WTC11 (cell line): ENCODE results near the gene DMRTB1. TPM values are rescaled to one million over a fixed set of nuclear protein-coding genes. Genes with fewer than 3 reads are reported as not detected.

Experiments
- ATAC-seq: fragments of 200-7000 bp; cut with Tn5 transposase; 2 replicates; pipeline ENCODE4 v1.10.0; 2021; ENCODE audit warnings: mild to moderate bottlenecking, moderate library complexity
- CTCF ChIA-PET: fragments of 300-600 bp; sonication (Branson Sonifier 250); formaldehyde crosslinking; loops from one replicate; lab custom pipeline; 2021; ENCODE audit warnings: antibody characterized with exemption; lab: Charles Lee
- POLR2A ChIA-PET: fragments of 350-600 bp; sonication (Branson Sonifier 250); formaldehyde crosslinking; loops from one replicate; lab custom pipeline; 2021; ENCODE audit warnings: antibody characterized with exemption; lab: Charles Lee
- DNase-seq: peaks from one replicate; pipeline ENCODE4 v3.0.0; 2021; ENCODE audit warnings: low spot score
- H3K27ac Mint-ChIP-seq: 2 replicates; pipeline ENCODE4 v1.8.0; 2021; ENCODE audit warnings: mixed read lengths
- H3K27me3 Mint-ChIP-seq: 2 replicates; pipeline ENCODE4 v1.8.0; 2021; ENCODE audit warnings: low read depth, mild to moderate bottlenecking, moderate library complexity, mixed read lengths
- H3K36me3 Mint-ChIP-seq: 2 replicates; pipeline ENCODE4 v1.8.0; 2021; ENCODE audit warnings: mixed read lengths
- H3K4me1 Mint-ChIP-seq: 2 replicates; pipeline ENCODE4 v1.8.0; 2022; ENCODE audit warnings: mixed read lengths
- H3K4me3 Mint-ChIP-seq: 2 replicates; pipeline ENCODE4 v1.8.0; 2021; ENCODE audit warnings: mild to moderate bottlenecking, moderate library complexity, mixed read lengths
- H3K9me3 Mint-ChIP-seq: 2 replicates; pipeline ENCODE4 v1.8.0; 2021; ENCODE audit warnings: mixed read lengths
- ARID4B ChIP-seq: sonication (generic); formaldehyde crosslinking; IDR thresholded peaks from 2 replicates; pipeline ENCODE4 v1.8.0; 2023; ENCODE audit warnings: missing genetic modification reagents, mild to moderate bottlenecking, borderline replicate concordance
- ATF1 ChIP-seq: sonication (generic); formaldehyde crosslinking; IDR thresholded peaks from 2 replicates; pipeline ENCODE4 v1.8.1; 2023; ENCODE audit warnings: mild to moderate bottlenecking, moderate library complexity, missing genetic modification reagents
- E2F5 ChIP-seq: sonication (generic); formaldehyde crosslinking; IDR thresholded peaks from 2 replicates; pipeline ENCODE4 v1.8.1; 2022; ENCODE audit warnings: mild to moderate bottlenecking, moderate library complexity, missing genetic modification reagents
- ELF4 ChIP-seq: sonication (generic); formaldehyde crosslinking; IDR thresholded peaks from 2 replicates; pipeline ENCODE4 v1.8.1; 2022; ENCODE audit warnings: low read depth, mild to moderate bottlenecking, moderate library complexity, missing genetic modification reagents
- EMX1 ChIP-seq: fragments of 250-450 bp; sonication (Bioruptor Pico); IDR thresholded peaks from 2 replicates; pipeline ENCODE4 v1.8.0; 2021; ENCODE audit warnings: mild to moderate bottlenecking
- ETV6 ChIP-seq: sonication (generic); formaldehyde crosslinking; IDR thresholded peaks from 2 replicates; pipeline ENCODE4 v1.8.1; 2022; ENCODE audit warnings: mild to moderate bottlenecking, missing genetic modification reagents
- FOXK1 ChIP-seq: sonication (generic); formaldehyde crosslinking; IDR thresholded peaks from 2 replicates; pipeline ENCODE4 v1.8.0; 2022; ENCODE audit warnings: mild to moderate bottlenecking, moderate library complexity, missing genetic modification reagents
- OVOL2 ChIP-seq: fragments of 250-450 bp; sonication (Bioruptor Pico); IDR thresholded peaks from 2 replicates; pipeline ENCODE4 v1.9.0; 2021; ENCODE audit warnings: mild to moderate bottlenecking, borderline replicate concordance
- PREB ChIP-seq: sonication (generic); formaldehyde crosslinking; IDR thresholded peaks from 2 replicates; pipeline ENCODE4 v1.8.1; 2022; ENCODE audit warnings: mild to moderate bottlenecking, missing genetic modification reagents, moderate library complexity, borderline replicate concordance
- RELA ChIP-seq: sonication (generic); formaldehyde crosslinking; IDR thresholded peaks from 2 replicates; pipeline ENCODE4 v1.8.1; 2022; ENCODE audit warnings: missing genetic modification reagents, mild to moderate bottlenecking, borderline replicate concordance
- RORB ChIP-seq: fragments of 250-450 bp; sonication (Bioruptor Pico); IDR thresholded peaks from 2 replicates; pipeline ENCODE4 v1.9.0; 2021; ENCODE audit warnings: mild to moderate bottlenecking
- SMAD3 ChIP-seq: sonication (generic); formaldehyde crosslinking; IDR thresholded peaks from 2 replicates; pipeline ENCODE4 v1.8.0; 2022; ENCODE audit warnings: missing genetic modification reagents, mild to moderate bottlenecking, borderline replicate concordance
- TCF7 ChIP-seq: sonication (generic); formaldehyde crosslinking; IDR thresholded peaks from 2 replicates; pipeline ENCODE4 v1.8.0; 2022; ENCODE audit warnings: mild to moderate bottlenecking, low read depth, missing genetic modification reagents, moderate library complexity
- ZMAT4 ChIP-seq: fragments of 250-450 bp; sonication (Bioruptor Pico); IDR thresholded peaks from 2 replicates; pipeline ENCODE4 v1.9.0; 2021; ENCODE audit warnings: mild to moderate bottlenecking
- total RNA-seq: library from RNA; stranded (reverse); gene quantifications from 3 replicates; pipeline ENCODE4 v1.2.3, GENCODE V29; 2021
- TF ChIP-seq, protein P1 (sequence below): sonication (generic); formaldehyde crosslinking; conservative IDR thresholded peaks from 2 replicates; pipeline ENCODE4 v1.8.1; 2023; ENCODE audit warnings: mild to moderate bottlenecking, low read depth, missing genetic modification reagents, moderate library complexity
- TF ChIP-seq, protein P2 (sequence below): fragments of 250-450 bp; sonication (Bioruptor Pico); conservative IDR thresholded peaks from 2 replicates; pipeline ENCODE4 v1.9.0; 2021; ENCODE audit warnings: mild to moderate bottlenecking
- TF ChIP-seq, protein P3 (sequence below): sonication (generic); formaldehyde crosslinking; IDR thresholded peaks from 2 replicates; pipeline ENCODE4 v1.8.0; 2022; ENCODE audit warnings: mild to moderate bottlenecking, missing genetic modification reagents

The DMRTB1 gene
- total RNA-seq, 1 experiment from 2014 or later = 0.17 TPM

- no peaks in the 10 kb centered on the region for H3K27me3 Mint-ChIP-seq
- no peaks in the 10 kb centered on the region for H3K36me3 Mint-ChIP-seq
- ATAC-seq (no peak), DNase-seq (no peak)
- H3K9me3 Mint-ChIP-seq = no peaks in the 10 kb centered on the region
- TF ChIP-seq ELF4 = no peak
- no peak for TF ChIP-seq EMX1
- TF ChIP-seq FOXK1 (CRISPR knock-in tag) = no peak
- no peak for TF ChIP-seq E2F5
- TF ChIP-seq OVOL2 (CRISPR knock-in tag) = no peak
- TF ChIP-seq PREB (CRISPR knock-in tag) = no peak
- TF ChIP-seq ATF1 (CRISPR knock-in tag) = no peak
- no peak for TF ChIP-seq ETV6 (CRISPR knock-in tag)
- TF ChIP-seq SMAD3 (CRISPR knock-in tag) = no peak
- TF ChIP-seq ARID4B (CRISPR knock-in tag) = no peak
- TF ChIP-seq, protein P1, sequence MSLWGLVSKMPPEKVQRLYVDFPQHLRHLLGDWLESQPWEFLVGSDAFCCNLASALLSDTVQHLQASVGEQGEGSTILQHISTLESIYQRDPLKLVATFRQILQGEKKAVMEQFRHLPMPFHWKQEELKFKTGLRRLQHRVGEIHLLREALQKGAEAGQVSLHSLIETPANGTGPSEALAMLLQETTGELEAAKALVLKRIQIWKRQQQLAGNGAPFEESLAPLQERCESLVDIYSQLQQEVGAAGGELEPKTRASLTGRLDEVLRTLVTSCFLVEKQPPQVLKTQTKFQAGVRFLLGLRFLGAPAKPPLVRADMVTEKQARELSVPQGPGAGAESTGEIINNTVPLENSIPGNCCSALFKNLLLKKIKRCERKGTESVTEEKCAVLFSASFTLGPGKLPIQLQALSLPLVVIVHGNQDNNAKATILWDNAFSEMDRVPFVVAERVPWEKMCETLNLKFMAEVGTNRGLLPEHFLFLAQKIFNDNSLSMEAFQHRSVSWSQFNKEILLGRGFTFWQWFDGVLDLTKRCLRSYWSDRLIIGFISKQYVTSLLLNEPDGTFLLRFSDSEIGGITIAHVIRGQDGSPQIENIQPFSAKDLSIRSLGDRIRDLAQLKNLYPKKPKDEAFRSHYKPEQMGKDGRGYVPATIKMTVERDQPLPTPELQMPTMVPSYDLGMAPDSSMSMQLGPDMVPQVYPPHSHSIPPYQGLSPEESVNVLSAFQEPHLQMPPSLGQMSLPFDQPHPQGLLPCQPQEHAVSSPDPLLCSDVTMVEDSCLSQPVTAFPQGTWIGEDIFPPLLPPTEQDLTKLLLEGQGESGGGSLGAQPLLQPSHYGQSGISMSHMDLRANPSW (CRISPR knock-in tag) = no peak
- TF ChIP-seq, protein P2, sequence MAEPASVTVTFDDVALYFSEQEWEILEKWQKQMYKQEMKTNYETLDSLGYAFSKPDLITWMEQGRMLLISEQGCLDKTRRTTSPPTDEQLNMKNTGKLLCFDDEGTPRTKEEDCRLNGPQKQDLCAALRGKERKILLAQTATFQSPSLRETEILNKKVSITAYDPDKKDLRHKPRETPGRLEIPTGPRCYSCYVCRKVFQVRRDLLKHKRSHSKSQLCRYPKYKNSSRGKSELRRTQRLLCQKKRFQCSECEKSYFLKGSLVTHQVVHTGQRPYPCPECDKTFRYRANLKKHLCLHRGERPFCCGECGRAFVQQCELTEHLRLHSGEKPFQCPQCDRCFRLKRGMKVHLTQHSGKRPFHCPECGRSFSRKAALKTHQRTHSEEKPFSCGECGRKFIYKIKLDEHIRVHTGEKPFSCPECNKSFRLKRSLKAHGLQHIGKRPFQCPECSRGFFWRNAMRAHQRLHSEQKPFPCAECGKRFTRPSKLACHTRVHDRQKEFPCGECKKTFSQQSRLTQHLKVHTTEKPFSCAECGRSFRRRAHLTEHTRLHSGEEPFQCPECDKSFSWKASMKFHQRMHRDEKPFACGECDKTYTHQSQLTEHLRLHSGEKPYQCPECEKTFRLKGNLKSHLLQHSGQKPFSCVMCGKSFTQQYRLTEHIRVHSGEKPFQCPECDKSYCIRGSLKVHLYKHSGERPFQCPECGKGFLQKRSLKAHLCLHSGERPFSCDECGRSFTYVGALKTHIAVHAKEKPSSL (CRISPR knock-in tag) = no peak
- TF ChIP-seq, protein P3, sequence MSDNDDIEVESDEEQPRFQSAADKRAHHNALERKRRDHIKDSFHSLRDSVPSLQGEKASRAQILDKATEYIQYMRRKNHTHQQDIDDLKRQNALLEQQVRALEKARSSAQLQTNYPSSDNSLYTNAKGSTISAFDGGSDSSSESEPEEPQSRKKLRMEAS (CRISPR knock-in tag) = no peak
- TF ChIP-seq RELA (CRISPR knock-in tag) = no peak
- no peak for TF ChIP-seq RORB (CRISPR knock-in tag)
- TF ChIP-seq TCF7 (CRISPR knock-in tag) = no peak
- no peak for TF ChIP-seq ZMAT4 (CRISPR knock-in tag)
- H3K27ac Mint-ChIP-seq = no peak overlapping the region
- H3K4me1 Mint-ChIP-seq = peaks cover 20% of the 10 kb centered on the region
- POLR2A ChIA-PET = no interaction called here
- CTCF ChIA-PET = interaction anchor here (1.8 kb wide), 1 partner anchor 17 kb away, joined by 10 read pairs; no protein-coding TSS in a partner anchor
- no peak overlapping the region for H3K4me3 Mint-ChIP-seq
These were observed 43.6 kb downstream of the DMRTB1 start for GRCh38 chr1:53502641-53503432.
